ENCODE data around the gene SNX33.
A peak's percentile ranks its signal among the peaks of the same experiment; 100 is the strongest.
"Not testable (repeated sequence)": the region's sequence is repeated elsewhere in the genome, so short reads cannot be mapped to it uniquely, and the experiment has no call there.

SNX33 gene

GRCh38 chr15:75697523-75697922 is 49.8 kb downstream of the SNX33 start:
- no peak overlapping the region for H3K4me3 ChIP-seq (ENCODE audit: low read depth, low read length)
- in situ Hi-C loops (cut with HindIII; ENCODE audit: low sequenced_read_pairs) = no loop called here

GRCh38 chr15:75697974-75698747 is 50.4 kb downstream of the SNX33 start:
- DNase-seq (ENCODE audit: low read depth, low spot score); H3K4me3 ChIP-seq (ENCODE audit: low read depth, low read length); in situ Hi-C loops (cut with HindIII; ENCODE audit: low sequenced_read_pairs): not testable (repeated sequence)

More at GRCh38 chr15:75697523-75697922, 49.8 kb downstream of the SNX33 start:
- TF ChIP-seq CTCF (IDR thresholded peaks at IDR 0.05; ENCODE audit: low read depth, low read length) = no peak
- DNase-seq (ENCODE audit: low read depth, low spot score) = no peak

GRCh38 chr15:75699517-75699916 is 51.8 kb downstream of the SNX33 start:
- DNase-seq (ENCODE audit: low read depth, low spot score); in situ Hi-C loops (cut with HindIII; ENCODE audit: low sequenced_read_pairs); H3K4me3 ChIP-seq (ENCODE audit: low read depth, low read length): not testable (repeated sequence)

- in situ Hi-C loops (cut with HindIII; ENCODE audit: low sequenced_read_pairs); H3K4me3 ChIP-seq (ENCODE audit: low read depth, low read length): not testable (repeated sequence)
- DNase-seq (ENCODE audit: low read depth, low spot score) = peak; percentile 69
Measured at GRCh38 chr15:75699961-75700874, 52.5 kb downstream of the SNX33 start.

- in situ Hi-C loops (cut with HindIII; ENCODE audit: low sequenced_read_pairs); DNase-seq (ENCODE audit: low read depth, low spot score); H3K4me3 ChIP-seq (ENCODE audit: low read depth, low read length): not testable (repeated sequence)
Measured at GRCh38 chr15:75701071-75702003, 53.6 kb downstream of the SNX33 start.

- TF ChIP-seq CTCF (IDR thresholded peaks at IDR 0.05; ENCODE audit: low read depth, low read length) = no peak
- H3K4me3 ChIP-seq (ENCODE audit: low read depth, low read length) = no peak overlapping the region
- no peak for DNase-seq (ENCODE audit: low read depth, low spot score)
- in situ Hi-C loops (cut with HindIII; ENCODE audit: low sequenced_read_pairs) = no loop called here
Measured at GRCh38 chr15:75702436-75702835, 54.7 kb downstream of the SNX33 start.

GRCh38 chr15:75703440-75704262 is 55.9 kb downstream of the SNX33 start:
- in situ Hi-C loops (cut with HindIII; ENCODE audit: low sequenced_read_pairs); H3K4me3 ChIP-seq (ENCODE audit: low read depth, low read length); DNase-seq (ENCODE audit: low read depth, low spot score): not testable (repeated sequence)

GRCh38 chr15:75704263-75704615 is 56.5 kb downstream of the SNX33 start:
- H3K4me3 ChIP-seq (ENCODE audit: low read depth, low read length) = no peak overlapping the region
- no peak for DNase-seq (ENCODE audit: low read depth, low spot score)
- TF ChIP-seq CTCF (IDR thresholded peaks at IDR 0.05; ENCODE audit: low read depth, low read length) = no peak
- in situ Hi-C loops (cut with HindIII; ENCODE audit: low sequenced_read_pairs) = no loop called here
